K562 (cell line): ENCODE results near the gene HOXB6. TPM values are rescaled to one million over a fixed set of nuclear protein-coding genes. Genes with fewer than 3 reads are reported as not detected.

Source experiments
- ATAC-seq: fragments of 200-7000 bp; cut with Tn5 transposase; 3 replicates; pipeline ENCODE4 v1.9.1; 2020; ENCODE audit warnings: moderate library complexity
- BruUV-seq: library from RNA; stranded (reverse); fragments of 400-500 nt; replicated peaks from 2 replicates; lab custom pipeline; 2021; lab: Mats Ljungman, UMichigan
- CTCF ChIA-PET: fragments of 300-600 bp; formaldehyde crosslinking; extraction: SDS; loops from one replicate; lab custom pipeline; 2021; ENCODE audit warnings: low intra/inter-chr PET ratio; lab: Yijun Ruan, JAX
- POLR2A ChIA-PET: fragments of 300-600, 350-650 bp; sonication (Branson Sonifier 250); formaldehyde crosslinking; extraction: SDS; loops from one replicate; lab custom pipeline; 2021; ENCODE audit warnings: antibody characterized with exemption, inconsistent platforms; lab: Yijun Ruan, JAX
- DNase-seq, 4 experiments: peaks; one replicate each; pipeline versions ENCODE4 v3.0.0 to v3.0.0-alpha.2; 2011 to 2018; ENCODE audit warnings: low spot score in 3 of 4, mixed read lengths in 3 of 4; ENCODE audit errors: extremely low read depth in 1 of 4
- FAIRE-seq: peaks from 2 replicates; lab custom pipeline; 2011; peaks lifted over from hg19 to GRCh38; lab: Jason Lieb, UNC
- H2AFZ ChIP-seq: 2 replicates; pipeline ENCODE4 v1.6.0; 2011; ENCODE audit warnings: low read depth, low read length, control low read depth, inconsistent platforms
- H3K27ac ChIP-seq: fragments of 200-600 bp; 3 replicates; pipeline ENCODE4 v1.8.0; 2011; ENCODE audit warnings: low read depth, mild to moderate bottlenecking, control low read depth, inconsistent platforms, low read length, moderate library complexity, mixed read lengths; ENCODE audit errors: extremely low read depth
- H3K27me3 ChIP-seq, 2 experiments: fragments of 300-600 bp in 1 of 2; 2 replicates in 1 of 2; 3 replicates in 1 of 2; pipeline versions ENCODE4 v1.6.0 to v1.8.0; 2011; ENCODE audit warnings: inconsistent platforms in 2 of 2, low read length in 2 of 2, mild to moderate bottlenecking in 1 of 2, mixed read lengths in 1 of 2, moderate library complexity in 1 of 2; ENCODE audit not compliant: control insufficient read depth in 2 of 2, insufficient read depth in 2 of 2
- H3K36me3 ChIP-seq: fragments of 300-600 bp; 3 replicates; pipeline ENCODE4 v1.8.0; 2011; ENCODE audit warnings: mild to moderate bottlenecking, low read length, inconsistent platforms; ENCODE audit not compliant: control insufficient read depth, insufficient read depth
- H3K4me1 ChIP-seq, 2 experiments: fragments of 200-600 bp in 1 of 2; replicated peaks in 1 of 2; 2 replicates in 1 of 2; 3 replicates in 1 of 2; pipeline versions ENCODE4 v1.5.1 to v1.8.0; 2011; ENCODE audit warnings: inconsistent platforms in 2 of 2, low read length in 2 of 2, mild to moderate bottlenecking in 1 of 2, mixed read lengths in 1 of 2, moderate library complexity in 1 of 2; ENCODE audit not compliant: control insufficient read depth in 2 of 2, insufficient read depth in 2 of 2
- H3K4me2 ChIP-seq: 2 replicates; pipeline ENCODE4 v1.6.1; 2011; ENCODE audit warnings: low read length, control low read depth, inconsistent platforms, mixed read lengths; ENCODE audit not compliant: insufficient read depth
- H3K4me3 ChIP-seq: fragments of 200-600 bp; sonication (generic), shearing (Covaris generic); 2 replicates; pipeline ENCODE4 v1.5.1; 2016; ENCODE audit warnings: control low read depth, inconsistent platforms
- H3K79me2 ChIP-seq: fragments of 200-600 bp; 3 replicates; pipeline ENCODE4 v1.8.0; 2011; ENCODE audit warnings: low read length, inconsistent platforms; ENCODE audit not compliant: control insufficient read depth, insufficient read depth
- H3K9ac ChIP-seq, 2 experiments: 2 replicates each; pipeline versions ENCODE4 v1.6.0 to v1.6.1; 2011; ENCODE audit warnings: low read depth in 2 of 2, low read length in 2 of 2, control low read depth in 1 of 2, inconsistent platforms in 1 of 2, mild to moderate bottlenecking in 1 of 2, mixed read lengths in 1 of 2; ENCODE audit not compliant: insufficient read depth in 1 of 2
- H3K9me1 ChIP-seq: one replicate; pipeline ENCODE4 v1.6.0; 2011; ENCODE audit warnings: inconsistent platforms, mild to moderate bottlenecking, low read length, moderate library complexity; ENCODE audit not compliant: control insufficient read depth, insufficient read depth
- H3K9me3 ChIP-seq: replicated peaks from 2 replicates; pipeline ENCODE4 v1.5.1; 2011; ENCODE audit warnings: low read depth, low read length, inconsistent platforms; ENCODE audit not compliant: control insufficient read depth, insufficient read depth
- H4K20me1 ChIP-seq: replicated peaks from 2 replicates; pipeline ENCODE4 v1.6.1; 2011; ENCODE audit warnings: low read length, inconsistent platforms, mixed read lengths; ENCODE audit not compliant: control insufficient read depth, insufficient read depth
- CHD1 ChIP-seq: fragments of 200-600 bp; sonication (generic); IDR thresholded peaks from one replicate; pipeline ENCODE4 v1.6.1; 2012; ENCODE audit warnings: mild to moderate bottlenecking, moderate library complexity, low read length, inconsistent platforms
- CUX1 ChIP-seq: fragments of 200-800 bp; sonication (Bioruptor generic); IDR thresholded peaks from 2 replicates; pipeline ENCODE4 v1.6.1; 2016; ENCODE audit warnings: missing genetic modification characterization, missing compliant biosample characterization
- MAFG ChIP-seq: fragments of 450-650 bp; conservative IDR thresholded peaks from 2 replicates; pipeline ENCODE4 v1.6.1; 2016; ENCODE audit warnings: missing genetic modification characterization, missing compliant biosample characterization
- MXI1 ChIP-seq: IDR thresholded peaks from 2 replicates; pipeline ENCODE4 v1.6.1; 2011; ENCODE audit warnings: low read depth, mild to moderate bottlenecking, improper control_type of control experiment, low read length
- RBBP5 ChIP-seq: fragments of 200-600 bp; sonication (generic); IDR thresholded peaks from 2 replicates; pipeline ENCODE4 v1.6.1; 2012; ENCODE audit warnings: borderline replicate concordance, mild to moderate bottlenecking, low read length, control low read depth, inconsistent platforms; ENCODE audit not compliant: insufficient read depth, poor library complexity, severe bottlenecking
- TCFL5 ChIP-seq: fragments of 250-450 bp; sonication (Bioruptor Pico); conservative IDR thresholded peaks from 2 replicates; pipeline ENCODE4 v1.6.1; 2021; ENCODE audit warnings: mild to moderate bottlenecking, moderate library complexity, matching md5 sums
- ZNF395 ChIP-seq: fragments of 200-800 bp; sonication (Bioruptor generic); IDR thresholded peaks from 2 replicates; pipeline ENCODE4 v1.6.1; 2017; ENCODE audit warnings: missing genetic modification characterization, missing compliant biosample characterization
- ZNF717 ChIP-seq: fragments of 250-450 bp; sonication (Bioruptor Pico); IDR thresholded peaks from 2 replicates; pipeline ENCODE4 v1.5.0; 2021
- in situ Hi-C: fragments of 300-500 bp; cut with MboI; formaldehyde crosslinking; loops from 4 replicates; pipeline ENCODE4 v1.15.0; 2018; ENCODE audit warnings: inconsistent platforms, mixed read lengths
- intact Hi-C: fragments of 100-400 bp; cut with micrococcal nuclease; formaldehyde crosslinking; loops from 2 replicates; pipeline ENCODE4 v1.14.2; 2022
- polyA plus RNA-seq, 8 experiments: library from polyadenylated mRNA; depleted of rRNA in 4 of 8; stranded (reverse) in 5 of 8; unstranded in 3 of 8; fragments of >200 nt; fragmentation: Nextera tagmentation in 2 of 8; fragmentation: Illumina TruSeq in 1 of 8; extraction: Ambion mirVana in 2 of 8; extraction: Trizol in 1 of 8; gene quantifications; 2 replicates each; pipeline versions ENCODE4 v1.2.1 to v1.2.3, GENCODE V29; 2011 to 2014; ENCODE audit warnings: inconsistent platforms in 1 of 8, missing spikeins in 1 of 8
- total RNA-seq, 7 experiments: library from RNA; depleted of rRNA in 6 of 7; stranded (reverse); fragments of >200 nt in 6 of 7; fragmentation: Illumina TruSeq in 2 of 7; extraction: Trizol in 2 of 7; gene quantifications; 2 replicates each; pipeline versions ENCODE4 v1.2.1 to v1.2.3, GENCODE V29; 2011 to 2021; ENCODE audit warnings: low replicate concordance in 1 of 7
- TF ChIP-seq, protein P1 (sequence below): IDR thresholded peaks from 3 replicates; pipeline ENCODE4 v1.6.1; 2011; ENCODE audit warnings: borderline replicate concordance, mild to moderate bottlenecking; ENCODE audit not compliant: insufficient read length, insufficient read depth
- TF ChIP-seq, protein P2 (sequence below), 2 experiments: fragments of 450-650 bp in 1 of 2; IDR thresholded peaks; 2 replicates each; pipeline ENCODE4 v1.6.1; 2011 to 2017; ENCODE audit warnings: low read depth in 2 of 2, antibody characterized with exemption in 1 of 2, borderline replicate concordance in 1 of 2, low read length in 1 of 2, mild to moderate bottlenecking in 1 of 2, mixed read lengths in 1 of 2; ENCODE audit not compliant: control insufficient read depth in 1 of 2

HOXB6 gene
- total and polyA plus RNA-seq, 9 of the 15 experiments (the other 6 are each of a cell fraction or from before 2014, with no cell fraction given), result 1.2 to 14.8 (median 4.9) TPM

GRCh38 chr17:48609033-48609432 is 4.2 kb upstream of the HOXB6 start:
- H3K9me3 ChIP-seq, result no peaks in the 10 kb centered on the region
- CTCF ChIA-PET, result no interaction called here
- ATAC-seq (peak; percentile 31), DNase-seq (peak in 1 of 4 experiments; percentile 66), FAIRE-seq (peak; percentile 82)
- peaks cover 12% of the 10 kb centered on the region; the same call in 1 of the 3 replicates for H3K36me3 ChIP-seq
- H3K4me2 ChIP-seq, result peak overlapping the region; percentile 71
- no peak overlapping the region for H3K4me3 ChIP-seq
- in situ Hi-C loops, result no loop called here
- peaks cover 26 to 55% of the 10 kb centered on the region in 2 experiments for H3K4me1 ChIP-seq
- H3K27ac ChIP-seq, result peak overlapping the region; percentile 86
- H3K79me2 ChIP-seq, result peaks cover 26% of the 10 kb centered on the region
- H4K20me1 ChIP-seq, result no peaks in the 10 kb centered on the region
- no TSS peak for BruUV-seq
- peak overlapping the region; percentile 80 to 94; a peak in 3 of 4 replicates for H3K9ac ChIP-seq
- H2AFZ ChIP-seq, result 0 out of 2 replicates have a peak overlapping the region, but pooled peaks have one; percentile 4
- no peaks in the 10 kb centered on the region for H3K27me3 ChIP-seq
- POLR2A ChIA-PET, result interaction anchor here (0.6 to 1.6 kb wide), 6 partner anchors 10 to 1667 kb away, joined by 3 to 5 read pairs (median 3); no protein-coding TSS in a partner anchor
- no peaks in the 10 kb centered on the region for H3K9me1 ChIP-seq
- intact Hi-C loops, result no loop called here
- TF ChIP-seq MXI1, result no peak
- no peak for TF ChIP-seq CUX1 (CRISPR knock-in tag)
- TF ChIP-seq MAFG (tag), result peak; percentile 75
- TF ChIP-seq, protein P1, sequence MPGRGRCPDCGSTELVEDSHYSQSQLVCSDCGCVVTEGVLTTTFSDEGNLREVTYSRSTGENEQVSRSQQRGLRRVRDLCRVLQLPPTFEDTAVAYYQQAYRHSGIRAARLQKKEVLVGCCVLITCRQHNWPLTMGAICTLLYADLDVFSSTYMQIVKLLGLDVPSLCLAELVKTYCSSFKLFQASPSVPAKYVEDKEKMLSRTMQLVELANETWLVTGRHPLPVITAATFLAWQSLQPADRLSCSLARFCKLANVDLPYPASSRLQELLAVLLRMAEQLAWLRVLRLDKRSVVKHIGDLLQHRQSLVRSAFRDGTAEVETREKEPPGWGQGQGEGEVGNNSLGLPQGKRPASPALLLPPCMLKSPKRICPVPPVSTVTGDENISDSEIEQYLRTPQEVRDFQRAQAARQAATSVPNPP, result no peak
- TF ChIP-seq ZNF395 (CRISPR knock-in tag), result no peak
- TF ChIP-seq RBBP5, result no peak
- TF ChIP-seq TCFL5 (CRISPR knock-in tag), result no peak
- TF ChIP-seq, protein P2, sequence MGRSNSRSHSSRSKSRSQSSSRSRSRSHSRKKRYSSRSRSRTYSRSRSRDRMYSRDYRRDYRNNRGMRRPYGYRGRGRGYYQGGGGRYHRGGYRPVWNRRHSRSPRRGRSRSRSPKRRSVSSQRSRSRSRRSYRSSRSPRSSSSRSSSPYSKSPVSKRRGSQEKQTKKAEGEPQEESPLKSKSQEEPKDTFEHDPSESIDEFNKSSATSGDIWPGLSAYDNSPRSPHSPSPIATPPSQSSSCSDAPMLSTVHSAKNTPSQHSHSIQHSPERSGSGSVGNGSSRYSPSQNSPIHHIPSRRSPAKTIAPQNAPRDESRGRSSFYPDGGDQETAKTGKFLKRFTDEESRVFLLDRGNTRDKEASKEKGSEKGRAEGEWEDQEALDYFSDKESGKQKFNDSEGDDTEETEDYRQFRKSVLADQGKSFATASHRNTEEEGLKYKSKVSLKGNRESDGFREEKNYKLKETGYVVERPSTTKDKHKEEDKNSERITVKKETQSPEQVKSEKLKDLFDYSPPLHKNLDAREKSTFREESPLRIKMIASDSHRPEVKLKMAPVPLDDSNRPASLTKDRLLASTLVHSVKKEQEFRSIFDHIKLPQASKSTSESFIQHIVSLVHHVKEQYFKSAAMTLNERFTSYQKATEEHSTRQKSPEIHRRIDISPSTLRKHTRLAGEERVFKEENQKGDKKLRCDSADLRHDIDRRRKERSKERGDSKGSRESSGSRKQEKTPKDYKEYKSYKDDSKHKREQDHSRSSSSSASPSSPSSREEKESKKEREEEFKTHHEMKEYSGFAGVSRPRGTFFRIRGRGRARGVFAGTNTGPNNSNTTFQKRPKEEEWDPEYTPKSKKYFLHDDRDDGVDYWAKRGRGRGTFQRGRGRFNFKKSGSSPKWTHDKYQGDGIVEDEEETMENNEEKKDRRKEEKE (IDR thresholded peaks at IDR 0.05; ENCODE audit: borderline replicate concordance in 1 of 2, control insufficient read depth in 1 of 2, low read depth in 2 of 2, low read length in 1 of 2), result no peak
- no peak for TF ChIP-seq ZNF717 (CRISPR knock-in tag)
- TF ChIP-seq CHD1, result no peak
